ENCODE data around the gene KIF26B. TPM values are rescaled to one million over a fixed set of nuclear protein-coding genes. Genes with fewer than 3 reads are reported as not detected.

KIF26B gene
- total and polyA plus RNA-seq, 2 of the 4 experiments (the other 2 are of a cell fraction) = 0.53 to 0.54 TPM

GRCh38 chr1:245327842-245328241, 173.1 kb downstream of the KIF26B start:
- Histone ChIP-seq H3K27ac (ENCODE audit: insufficient read depth, low read length) (no peak overlapping the region), H3K4me1 (ENCODE audit: control insufficient read depth, insufficient read depth, low read length) (no peaks in the 10 kb centered on the region), H2BK120ac (ENCODE audit: low read depth, low read length) (no peak overlapping the region), H3K79me1 (ENCODE audit: low read depth in 1 of 2, low read length in 2 of 2) (no peaks in the 10 kb centered on the region; a peak in 1 of 4 replicates), H2AK9ac (replicated peaks; ENCODE audit: low read depth, low read length, poor library complexity) (no peak overlapping the region), H2AFZ (replicated peaks; ENCODE audit: low read length, poor library complexity) (no peak overlapping the region), H3K14ac (replicated peaks; ENCODE audit: low read depth, low read length) (no peak overlapping the region), H3K56ac (ENCODE audit: extremely low read depth, insufficient read depth, low read length) (no peak overlapping the region), H4K91ac (ENCODE audit: insufficient read depth, low read depth, low read length) (no peak overlapping the region), H2BK20ac (ENCODE audit: low read depth, low read length) (no peak overlapping the region), H3K23ac (ENCODE audit: low read depth, low read length) (no peak overlapping the region), H2AK5ac (ENCODE audit: low read depth, low read length) (no peak overlapping the region), H3K9ac (ENCODE audit: low read depth, low read length) (no peak overlapping the region), H3K4me2 (ENCODE audit: low read depth, low read length) (no peak overlapping the region), H3K9me3 (ENCODE audit: control insufficient read depth, insufficient read depth, low read length) (no peaks in the 10 kb centered on the region), H3K4me3 (ENCODE audit: insufficient read depth, low read depth, low read length) (no peak overlapping the region), H3K4ac (ENCODE audit: low read depth, low read length) (no peak overlapping the region), H3K9me1 (ENCODE audit: insufficient read depth, low read length) (no peaks in the 10 kb centered on the region), H3K27me3 (ENCODE audit: control insufficient read depth, insufficient read depth, low read length) (no peaks in the 10 kb centered on the region), H3K36me3 (ENCODE audit: control insufficient read depth, insufficient read depth, low read length) (no peaks in the 10 kb centered on the region), H4K20me1 (ENCODE audit: insufficient read depth, low read length) (no peaks in the 10 kb centered on the region), H2BK15ac (ENCODE audit: low read depth, low read length) (no peak overlapping the region), H4K8ac (ENCODE audit: low read depth in 2 of 2, low read length in 2 of 2) (no peak overlapping the region), H3K18ac (ENCODE audit: low read depth, low read length) (no peak overlapping the region), H4K5ac (ENCODE audit: low read depth, low read length) (no peak overlapping the region), H2BK5ac (ENCODE audit: low read depth, low read length, poor library complexity, severe bottlenecking) (no peak overlapping the region)
- ChIA-PET CTCF (interaction anchor here (0.7 kb wide), 1 partner anchor 139 kb away, joined by 3 read pairs; no protein-coding TSS in a partner anchor), POLR2A (ENCODE audit: unreplicated experiment) (no interaction called here)
- 100% methylated on average over 1 of the region's 4 CpGs; no CpG with 5 or more reads in 1 of the 2 experiments for WGBS, 2 experiments (ENCODE audit: extremely low coverage in 2 of 2, insufficient read length in 1 of 2)
- DNase-seq (no peak), ATAC-seq (ENCODE audit: low read depth) (no peak)
- dilution Hi-C loops (cut with HindIII; ENCODE audit: low sequenced_read_pairs, unreplicated experiment) = no loop called here
- TF ChIP-seq RAD21 (IDR thresholded peaks at IDR 0.05; ENCODE audit: low read length) = no peak
- TF ChIP-seq RCOR1 (IDR thresholded peaks at IDR 0.05; ENCODE audit: insufficient replicate concordance, low read length) = no peak
- no peak for TF ChIP-seq USF2 (IDR thresholded peaks at IDR 0.05; ENCODE audit: low read depth, low read length)
- TF ChIP-seq CHD1 (IDR thresholded peaks at IDR 0.05; ENCODE audit: low read depth, low read length) = no peak
- TF ChIP-seq RFX5 (IDR thresholded peaks at IDR 0.05; ENCODE audit: low read depth, low read length) = no peak
- no peak for TF ChIP-seq MAFK (IDR thresholded peaks at IDR 0.05; ENCODE audit: low read depth, low read length)
- TF ChIP-seq NFE2L2 (IDR thresholded peaks at IDR 0.05; ENCODE audit: low read depth, low read length) = no peak
- TF ChIP-seq ELK1 (IDR thresholded peaks at IDR 0.05; ENCODE audit: borderline replicate concordance, low read depth, low read length) = no peak
- intact Hi-C loops (cut with micrococcal nuclease) = no loop called here
- in situ Hi-C loops (cut with MboI; ENCODE audit: low sequenced_read_pairs) = no loop called here
- BruUV-seq (replicated peaks) = no TSS peak

Data from IMR-90 (cell line).